ENCODE results near the gene RPS14. TPM values are rescaled to one million over a fixed set of nuclear protein-coding genes. Genes with fewer than 3 reads are reported as not detected.

The RPS14 gene
- total and polyA plus RNA-seq, 2 of the 8 experiments (the other 6 are each of a cell fraction or from before 2014, with no cell fraction given) = 2,548 to 6,423 TPM

- TF ChIP-seq CHD1 (IDR thresholded peaks at IDR 0.05; ENCODE audit: low read depth, low read length) (no peak), GTF2F1 (IDR thresholded peaks at IDR 0.05; ENCODE audit: borderline replicate concordance, low read depth, low read length) (no peak), SUZ12 (IDR thresholded peaks at IDR 0.05; ENCODE audit: low read length) (no peak), FOSL1 (IDR thresholded peaks at IDR 0.05; ENCODE audit: insufficient read depth, low read depth, low read length) (peak; percentile 90), ATF2 (IDR thresholded peaks at IDR 0.05; ENCODE audit: low read length) (no peak), CHD7 (IDR thresholded peaks at IDR 0.05; ENCODE audit: insufficient replicate concordance, low read length) (no peak), RAD21 (IDR thresholded peaks at IDR 0.05 in 1 of 2, conservative IDR thresholded peaks at IDR 0.05 in 1 of 2; ENCODE audit: low read depth in 2 of 2, low read length in 2 of 2) (peak in 1 of 2 experiments; percentile 25; a peak in 1 of 4 replicates), TCF12 (IDR thresholded peaks at IDR 0.05; ENCODE audit: low read depth, low read length) (no peak)
Measured at GRCh38 chr5:150486402-150487198, 37.1 kb upstream of the RPS14 start (continued).
